ENCODE results near the gene HELZ2. TPM values are rescaled to one million over a fixed set of nuclear protein-coding genes. Genes with fewer than 3 reads are reported as not detected.
A peak's percentile ranks its signal among the peaks of the same experiment; 100 is the strongest.

The HELZ2 gene
- total RNA-seq, 2 donors from 2014 or later = 8.8 to 31.2 TPM

DNA sequence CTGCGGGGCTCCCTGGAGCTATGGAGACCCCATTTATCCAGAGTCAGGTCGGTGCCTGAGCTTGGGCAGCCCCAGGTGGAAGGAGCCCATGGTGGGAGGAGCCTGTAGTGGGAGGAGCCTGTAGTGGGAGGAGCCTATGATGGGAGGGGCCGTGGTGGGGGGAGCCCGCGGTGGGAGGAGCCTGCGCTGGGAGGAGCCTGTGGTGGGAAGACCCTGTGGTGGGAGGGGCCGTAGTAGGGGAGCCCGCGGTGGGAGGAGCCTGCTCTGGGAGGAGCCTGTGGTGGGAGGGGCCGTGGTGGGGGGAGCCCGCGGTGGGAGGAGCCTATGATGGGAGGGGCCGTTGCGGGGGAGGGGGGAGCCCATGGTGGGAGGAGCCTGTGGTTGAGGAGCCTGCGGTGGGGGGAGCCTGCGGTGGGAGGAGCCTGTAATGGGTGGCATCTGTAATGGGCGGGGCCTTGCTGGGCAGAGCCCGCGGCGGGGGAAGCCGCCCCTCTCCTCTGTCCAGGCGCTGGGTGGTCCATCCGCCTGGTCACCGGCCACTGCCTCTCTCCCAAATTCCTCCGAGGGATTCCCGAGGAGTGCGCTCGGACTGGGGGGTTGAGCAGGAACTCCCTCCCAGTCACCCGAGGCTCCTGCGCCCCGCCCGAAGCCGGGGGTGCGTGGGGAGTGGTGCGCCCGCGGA lies 20.6 kb downstream of the HELZ2 start:
- Mint-ChIP-seq H3K27ac (no peak overlapping the region), H3K9me3 (no peaks in the 10 kb centered on the region), H3K27me3 (ENCODE audit: low read depth) (peaks cover 10% of the 10 kb centered on the region), H3K4me1 (ENCODE audit: low read depth) (peaks cover 18% of the 10 kb centered on the region), H3K4me3 (peak overlapping the region; percentile 73 to 77), H3K36me3 (ENCODE audit: insufficient read depth in 2 of 2) (no peaks in the 10 kb centered on the region)
- peak; percentile 93 for DNase-seq
- ATAC-seq (replicated peaks in 1 of 2) = peak; percentile 71 to 76

DNA sequence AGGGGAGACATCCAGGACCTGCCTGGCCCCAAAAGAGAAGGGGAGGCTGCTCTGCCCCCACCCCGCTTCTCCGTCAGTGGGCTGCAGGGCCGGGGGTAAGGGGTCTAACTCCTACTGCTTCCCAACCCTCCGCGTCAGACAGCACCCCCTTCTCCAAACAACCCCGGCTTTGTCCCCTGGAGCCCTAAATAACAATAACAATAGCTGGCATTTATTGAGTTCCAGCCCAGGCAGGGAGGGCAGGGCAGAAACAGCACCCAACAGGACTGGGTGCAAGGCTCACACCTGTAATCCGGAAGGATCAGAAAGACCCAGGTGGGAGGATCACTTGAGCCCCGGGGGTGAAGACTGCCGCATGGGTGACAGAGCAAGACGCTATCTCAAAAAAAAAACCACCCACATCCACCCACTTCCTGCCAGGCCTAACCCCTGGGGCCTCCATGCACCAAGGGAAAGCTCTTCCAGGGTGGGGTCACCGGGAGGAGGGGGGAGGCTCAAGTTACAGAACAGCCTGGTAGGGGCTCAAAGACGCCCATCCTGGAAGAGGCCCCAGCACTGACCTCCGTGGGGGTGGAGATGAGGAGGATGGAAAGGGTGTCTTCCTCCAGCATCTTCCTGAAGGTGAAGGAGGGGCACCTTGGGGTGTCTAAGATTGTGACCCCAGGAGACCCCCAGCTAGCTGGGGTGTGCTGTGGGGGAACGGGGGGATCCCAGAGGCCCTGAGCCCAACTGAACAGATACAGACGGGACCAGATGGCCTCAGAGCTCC lies 21.4 kb downstream of the HELZ2 start:
- Mint-ChIP-seq H3K36me3 (ENCODE audit: insufficient read depth in 2 of 2) (no peaks in the 10 kb centered on the region), H3K4me3 (peak overlapping the region; percentile 55 to 70), H3K4me1 (ENCODE audit: low read depth) (peaks cover 18% of the 10 kb centered on the region), H3K27ac (no peak overlapping the region), H3K9me3 (no peaks in the 10 kb centered on the region), H3K27me3 (ENCODE audit: low read depth) (peaks cover 10% of the 10 kb centered on the region)
- ATAC-seq (replicated peaks in 1 of 2) (peak; percentile 39 to 42), DNase-seq (peak; percentile 56 to 59)

DNA sequence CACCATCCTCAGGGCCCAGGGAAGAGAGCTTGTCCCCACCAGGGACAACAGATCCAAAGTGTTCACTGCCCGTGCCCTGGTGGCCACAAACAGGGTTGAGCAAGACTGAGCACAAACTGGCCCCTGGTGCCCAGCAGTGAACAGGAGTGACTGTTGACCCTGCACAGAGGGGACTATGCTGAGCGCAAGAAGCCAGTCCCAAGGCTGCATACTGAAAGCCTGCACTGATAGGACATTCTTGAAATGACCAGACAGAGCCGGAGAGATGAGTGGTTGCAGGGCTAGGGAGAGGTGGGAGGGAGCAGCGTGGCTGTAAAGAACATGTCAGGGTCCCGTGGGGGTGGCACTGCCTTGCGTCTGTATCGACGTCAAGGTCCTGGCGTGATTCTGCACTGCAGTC lies 23.0 kb downstream of the HELZ2 start:
- Mint-ChIP-seq H3K27me3 (ENCODE audit: low read depth) (peaks cover 10% of the 10 kb centered on the region), H3K27ac (no peak overlapping the region), H3K4me1 (ENCODE audit: low read depth) (peaks cover 18% of the 10 kb centered on the region), H3K9me3 (no peaks in the 10 kb centered on the region), H3K4me3 (no peak overlapping the region), H3K36me3 (ENCODE audit: insufficient read depth in 2 of 2) (no peaks in the 10 kb centered on the region)
- ATAC-seq (replicated peaks in 1 of 2) (no peak), DNase-seq (no peak)

DNA sequence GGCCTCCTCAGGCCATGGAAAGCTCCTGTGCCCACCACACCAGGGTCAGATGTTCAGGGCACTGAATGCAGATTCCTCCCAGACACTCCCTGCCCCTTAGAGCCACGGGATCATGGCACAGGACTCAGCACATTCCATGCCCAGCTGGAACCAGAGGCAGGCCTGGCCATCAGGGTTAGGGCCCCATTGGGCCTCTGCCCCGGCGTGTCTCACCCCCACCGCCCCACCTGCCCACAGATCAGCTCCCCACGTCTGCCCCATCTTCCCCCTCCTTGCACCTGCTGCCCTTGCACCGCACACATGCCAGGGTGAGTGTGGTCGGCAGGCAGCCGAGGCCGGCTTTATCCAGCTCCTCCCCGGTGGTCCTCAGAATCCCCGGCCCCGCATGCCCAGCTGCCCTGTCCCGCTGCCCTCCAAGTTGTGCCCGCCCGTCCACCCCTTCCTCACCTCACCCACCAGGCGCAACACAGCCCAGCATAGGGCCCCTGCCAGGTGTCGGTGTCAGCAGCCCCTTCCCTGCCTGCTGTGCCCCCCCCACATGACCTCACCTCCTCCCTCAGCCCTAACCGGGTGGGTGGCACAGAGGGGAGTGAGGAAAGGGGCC lies 24.3 kb downstream of the HELZ2 start:
- Mint-ChIP-seq H3K9me3 (no peaks in the 10 kb centered on the region), H3K36me3 (ENCODE audit: insufficient read depth in 2 of 2) (no peaks in the 10 kb centered on the region), H3K4me3 (no peak overlapping the region), H3K27ac (no peak overlapping the region), H3K4me1 (ENCODE audit: low read depth) (peaks cover 18% of the 10 kb centered on the region), H3K27me3 (ENCODE audit: low read depth) (peaks cover 10% of the 10 kb centered on the region)
- no peak for DNase-seq
- no peak for ATAC-seq (replicated peaks in 1 of 2)

DNA sequence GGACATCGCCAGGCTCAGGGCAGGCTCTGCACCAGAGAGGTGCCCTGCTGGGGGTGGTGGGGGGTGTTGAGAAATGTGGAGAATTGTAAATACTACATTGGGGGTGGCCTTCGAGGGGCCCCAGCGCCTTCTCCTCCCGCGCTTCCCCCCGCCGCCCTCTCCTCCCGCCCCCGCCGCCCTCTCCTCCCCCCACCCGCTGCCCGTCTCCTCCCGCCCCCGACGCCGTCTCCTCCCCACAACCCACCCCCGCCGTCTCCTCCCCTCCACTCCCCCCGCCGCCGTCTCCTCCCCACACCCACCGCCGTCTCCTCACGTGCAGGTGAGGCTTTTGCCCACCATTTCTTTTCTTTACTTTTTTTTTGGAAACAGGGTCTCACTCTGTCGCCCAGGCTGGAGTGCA lies 25.0 kb downstream of the HELZ2 start:
- no peak overlapping the region for H3K27ac Mint-ChIP-seq
- DNase-seq (no peak), ATAC-seq (replicated peaks in 1 of 2) (no peak)
- peaks cover 10% of the 10 kb centered on the region for H3K27me3 Mint-ChIP-seq (ENCODE audit: low read depth)
- H3K9me3 Mint-ChIP-seq = no peaks in the 10 kb centered on the region
- peaks cover 18% of the 10 kb centered on the region for H3K4me1 Mint-ChIP-seq (ENCODE audit: low read depth)
- no peaks in the 10 kb centered on the region for H3K36me3 Mint-ChIP-seq (ENCODE audit: insufficient read depth in 2 of 2)
- H3K4me3 Mint-ChIP-seq = no peak overlapping the region

DNA sequence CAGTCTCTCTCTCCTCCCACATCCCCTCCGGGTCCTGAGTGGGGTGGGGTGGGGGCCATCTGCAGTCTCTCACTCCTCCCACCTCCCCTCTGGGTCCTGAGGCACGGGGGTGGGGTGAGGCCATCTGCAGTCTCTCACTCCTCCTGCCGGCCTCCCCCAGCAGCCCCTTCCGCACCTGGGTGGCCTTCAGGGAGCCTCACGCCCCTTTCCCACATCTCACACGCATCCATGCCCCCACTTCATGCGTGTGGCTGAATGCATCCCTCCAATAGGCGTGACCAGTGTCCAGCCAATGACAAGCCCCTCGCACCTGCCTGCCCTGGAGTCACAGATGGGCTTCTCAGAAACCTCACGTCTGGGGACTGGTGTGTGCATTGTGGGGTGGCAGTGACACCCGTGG lies 25.5 kb downstream of the HELZ2 start:
- Mint-ChIP-seq H3K9me3 (no peaks in the 10 kb centered on the region), H3K4me3 (no peak overlapping the region), H3K27me3 (ENCODE audit: low read depth) (peaks cover 10% of the 10 kb centered on the region), H3K36me3 (ENCODE audit: insufficient read depth in 2 of 2) (no peaks in the 10 kb centered on the region), H3K4me1 (ENCODE audit: low read depth) (peaks cover 18% of the 10 kb centered on the region), H3K27ac (no peak overlapping the region)
- no peak for DNase-seq
- ATAC-seq (replicated peaks in 1 of 2) = no peak

DNA sequence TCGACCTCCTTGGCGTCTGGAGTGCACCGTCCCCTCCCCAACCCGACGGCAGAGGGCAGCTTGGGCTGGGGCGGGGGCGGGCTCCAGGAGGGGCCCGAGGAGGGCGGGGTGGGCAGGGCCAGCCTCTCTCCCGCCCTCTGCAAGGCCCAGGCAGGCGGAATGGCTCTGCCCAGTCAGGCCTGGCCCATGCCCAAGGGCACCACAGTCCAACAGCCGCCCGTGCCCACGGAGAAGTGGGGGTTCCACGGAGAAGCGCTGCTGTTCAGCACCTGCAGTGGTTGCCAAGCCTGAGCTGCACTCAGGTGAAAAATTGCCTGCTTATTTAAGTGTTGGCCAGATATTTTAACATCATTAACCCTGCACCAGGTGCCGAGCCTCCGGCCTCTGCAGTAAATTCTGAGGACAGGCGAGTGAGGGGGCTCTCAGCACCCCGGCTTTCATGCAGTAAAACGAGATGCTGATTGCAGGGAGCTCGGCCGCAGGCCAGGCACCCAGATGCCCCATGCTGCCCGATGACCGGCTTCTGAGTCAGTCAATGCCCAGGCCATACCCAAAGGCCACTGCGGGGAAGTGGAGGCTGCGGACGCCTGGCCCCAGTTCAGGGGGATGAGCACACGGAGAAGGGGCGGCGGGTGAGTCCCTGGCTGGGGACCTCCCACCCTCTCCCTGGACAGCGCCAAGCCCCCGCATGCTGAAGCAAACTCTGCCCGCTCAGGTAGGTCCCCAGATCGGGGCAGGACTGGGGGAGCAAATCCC lies 26.1 kb downstream of the HELZ2 start, which contains the start of gene SRMS:
SRMS (minus strand) TSS at position 25 of the 756 bp plus-strand sequence. CDS start 286 bp downstream, outside the sequence.
- H3K4me3 Mint-ChIP-seq = no peak within 1 kb of the TSS
- no peak for DNase-seq
- peaks cover 15% of the 10 kb centered on the region for H3K4me1 Mint-ChIP-seq (ENCODE audit: low read depth)
- no peaks in the 10 kb centered on the region for H3K36me3 Mint-ChIP-seq (ENCODE audit: insufficient read depth in 2 of 2)
- peaks cover 10% of the 10 kb centered on the region for H3K27me3 Mint-ChIP-seq (ENCODE audit: low read depth)
- no peak for ATAC-seq (replicated peaks in 1 of 2)
- H3K27ac Mint-ChIP-seq = no peak within 1 kb of the TSS
- H3K9me3 Mint-ChIP-seq = no peaks in the 10 kb centered on the region

DNA sequence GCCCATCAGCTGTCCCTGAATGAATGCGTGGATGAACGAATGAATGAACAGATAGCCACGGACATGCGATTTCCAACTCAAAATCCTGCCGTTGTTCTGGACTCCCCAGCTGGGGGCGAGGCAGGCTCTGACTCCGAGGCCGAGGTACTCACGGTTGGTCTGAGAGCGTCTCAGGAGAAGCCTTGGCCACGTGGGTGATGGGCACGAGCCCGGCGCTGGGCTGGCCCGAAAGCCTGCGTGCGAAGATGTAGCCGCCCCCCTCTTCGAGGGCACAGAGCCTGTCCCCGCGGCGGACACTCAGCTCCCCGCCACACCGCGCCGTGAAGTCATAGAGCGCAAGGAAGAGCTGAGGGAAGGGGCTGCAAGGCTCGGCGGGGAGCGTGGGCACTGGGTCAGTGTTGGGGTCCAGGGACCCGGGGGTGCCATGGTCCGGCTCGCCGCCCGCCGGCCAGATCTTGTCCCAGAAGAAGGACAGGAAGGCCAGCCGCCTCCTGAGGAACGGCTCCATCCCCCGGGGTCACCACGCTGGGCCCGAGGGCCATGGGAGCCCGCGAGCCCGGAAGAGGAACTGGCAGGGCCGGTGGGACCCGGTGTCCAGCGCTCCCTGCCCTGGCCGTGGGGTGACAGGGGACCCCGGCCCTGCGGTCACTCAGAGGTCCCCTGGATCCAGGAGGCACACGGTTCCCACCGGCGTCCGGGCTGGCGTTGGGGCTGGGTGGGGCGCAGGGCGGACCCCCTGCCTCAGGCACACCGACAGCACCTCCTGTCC lies 26.9 kb downstream of the HELZ2 start:
- peaks cover 10% of the 10 kb centered on the region for H3K27me3 Mint-ChIP-seq (ENCODE audit: low read depth)
- ATAC-seq (replicated peaks in 1 of 2) (no peak), DNase-seq (no peak)
- H3K4me3 Mint-ChIP-seq = no peak overlapping the region
- peaks cover 8% of the 10 kb centered on the region for H3K4me1 Mint-ChIP-seq (ENCODE audit: low read depth)
- H3K9me3 Mint-ChIP-seq = no peaks in the 10 kb centered on the region
- no peaks in the 10 kb centered on the region for H3K36me3 Mint-ChIP-seq (ENCODE audit: insufficient read depth in 2 of 2)
- no peak overlapping the region for H3K27ac Mint-ChIP-seq

DNA sequence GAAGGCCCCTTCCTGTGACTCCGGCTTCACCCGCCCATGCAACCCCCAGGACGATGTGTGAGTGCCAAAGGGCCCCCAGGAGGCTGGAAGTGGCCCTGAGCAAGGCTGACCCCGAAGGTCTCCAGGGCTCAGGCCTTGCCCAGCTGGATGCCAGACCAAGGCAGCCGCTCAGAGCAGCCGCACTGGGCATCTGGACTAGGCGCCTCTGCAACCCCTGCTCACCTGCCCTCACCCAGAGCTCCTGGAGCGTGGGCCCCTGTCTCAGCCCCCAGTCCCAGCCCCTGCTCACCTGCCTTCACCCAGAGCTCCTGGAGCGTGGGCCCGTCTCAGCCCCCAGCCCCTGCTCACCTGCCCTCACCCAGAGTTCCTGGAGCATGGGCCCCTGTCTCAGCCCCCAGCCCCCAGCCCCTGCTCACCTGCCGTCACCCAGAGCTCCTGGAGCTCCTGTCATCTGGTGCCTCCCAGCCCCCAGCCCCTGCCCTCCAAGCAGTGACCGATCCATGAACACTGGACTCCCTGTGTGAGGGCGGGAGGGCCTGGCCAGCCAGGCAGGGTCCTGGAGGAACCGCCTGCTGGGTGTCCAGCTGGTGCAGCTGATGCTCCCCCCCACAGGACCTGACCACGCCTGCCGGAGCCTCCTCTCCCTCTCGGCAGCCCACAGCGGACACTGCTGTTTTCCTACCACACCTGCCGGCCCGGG lies 27.6 kb downstream of the HELZ2 start:
- Mint-ChIP-seq H3K4me3 (no peak overlapping the region), H3K27ac (no peak overlapping the region), H3K27me3 (ENCODE audit: low read depth) (peaks cover 10% of the 10 kb centered on the region), H3K4me1 (ENCODE audit: low read depth) (peaks cover 6% of the 10 kb centered on the region), H3K36me3 (ENCODE audit: insufficient read depth in 2 of 2) (no peaks in the 10 kb centered on the region), H3K9me3 (no peaks in the 10 kb centered on the region)
- no peak for DNase-seq
- no peak for ATAC-seq (replicated peaks in 1 of 2)

DNA sequence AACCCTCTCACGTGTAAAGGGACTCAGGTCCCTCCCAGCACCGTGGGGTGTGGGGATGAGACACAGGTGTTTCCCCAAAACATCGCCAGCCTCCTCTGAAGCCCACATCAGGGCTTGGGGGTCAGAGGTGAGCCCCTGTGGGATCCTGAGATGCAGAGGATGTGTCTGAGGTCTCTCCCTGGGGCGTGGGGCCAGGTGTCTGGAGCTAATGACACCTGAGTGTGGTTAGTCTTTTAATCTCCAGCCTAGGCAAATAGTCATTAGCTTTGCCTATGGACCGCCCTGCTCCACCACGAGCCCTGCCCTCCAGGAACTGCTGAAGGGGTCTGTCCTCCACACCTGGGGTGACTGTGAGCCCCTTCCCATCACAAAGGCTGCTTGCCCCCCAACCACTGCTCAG lies 28.2 kb downstream of the HELZ2 start:
- no peak for DNase-seq
- peaks cover 6% of the 10 kb centered on the region for H3K27me3 Mint-ChIP-seq (ENCODE audit: low read depth)
- no peak overlapping the region for H3K27ac Mint-ChIP-seq
- no peak for ATAC-seq (replicated peaks in 1 of 2)
- no peak overlapping the region for H3K4me3 Mint-ChIP-seq
- H3K4me1 Mint-ChIP-seq (ENCODE audit: low read depth) = peaks cover 6% of the 10 kb centered on the region
- no peaks in the 10 kb centered on the region for H3K9me3 Mint-ChIP-seq
- H3K36me3 Mint-ChIP-seq (ENCODE audit: insufficient read depth in 2 of 2) = no peaks in the 10 kb centered on the region

DNA sequence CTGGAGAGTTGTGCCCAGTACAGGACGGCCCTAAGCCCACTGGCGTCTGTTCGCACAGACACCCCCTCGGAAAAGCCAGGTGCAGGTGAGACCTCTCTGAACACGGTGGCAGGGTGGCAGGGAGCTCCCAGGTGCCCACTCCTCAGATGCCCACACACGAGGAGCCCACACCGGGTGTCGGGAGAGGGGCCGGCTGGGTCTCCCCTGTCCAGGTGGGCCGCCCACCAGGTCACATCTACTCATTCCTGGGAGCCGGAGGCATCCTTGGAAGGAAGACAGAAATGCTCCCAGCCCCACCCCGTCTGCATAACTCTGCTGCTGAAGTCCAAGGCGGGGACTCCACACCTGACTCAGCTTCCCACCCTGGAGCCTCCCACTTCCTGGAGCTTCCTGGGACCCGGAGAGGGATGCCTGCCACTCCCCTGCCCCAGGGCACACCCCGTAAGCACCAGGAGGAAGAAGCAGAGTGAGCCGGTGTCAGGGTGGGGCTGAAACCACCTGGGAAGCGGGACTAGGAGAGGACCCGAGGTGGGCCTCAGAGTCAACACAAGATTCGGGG lies 29.0 kb downstream of the HELZ2 start:
- H3K9me3 Mint-ChIP-seq = no peaks in the 10 kb centered on the region
- no peak overlapping the region for H3K27ac Mint-ChIP-seq

More for the DNA sequence above, 29.0 kb downstream of the HELZ2 start:
- Mint-ChIP-seq H3K4me1 (ENCODE audit: low read depth) (peaks cover 6% of the 10 kb centered on the region), H3K27me3 (ENCODE audit: low read depth) (peaks cover 4% of the 10 kb centered on the region), H3K36me3 (ENCODE audit: insufficient read depth in 2 of 2) (no peaks in the 10 kb centered on the region), H3K4me3 (no peak overlapping the region)
- ATAC-seq (replicated peaks in 1 of 2) (no peak), DNase-seq (no peak)
